SK-N-SH (cell line): ENCODE data around the gene ICOSLG. TPM values are rescaled to one million over a fixed set of nuclear protein-coding genes. Genes with fewer than 3 reads are reported as not detected.

ENCODE experiments used
- CTCF ChIA-PET: fragments of 300-600, 350-600 bp; formaldehyde crosslinking; extraction: SDS; loops from one replicate; lab custom pipeline; 2021; lab: Yijun Ruan, JAX
- POLR2A ChIA-PET: fragments of 350-600 bp; sonication (Branson Sonifier 250); formaldehyde crosslinking; extraction: SDS; loops from one replicate; lab custom pipeline; 2020; ENCODE audit warnings: antibody characterized with exemption, inconsistent platforms; lab: Yijun Ruan, JAX
- DNase-seq: peaks from one replicate; pipeline ENCODE4 v3.0.0; 2012
- H2AFZ ChIP-seq: fragments of 200-600 bp; sonication (generic); 2 replicates; pipeline ENCODE4 v1.8.1; 2016; ENCODE audit warnings: antibody characterized with exemption, mild to moderate bottlenecking, low read depth
- H3F3A ChIP-seq: fragments of 200-600 bp; sonication (generic); replicated peaks from 2 replicates; pipeline ENCODE3; 2016; ENCODE audit warnings: antibody characterized with exemption, mild to moderate bottlenecking; ENCODE audit not compliant: insufficient read depth
- H3K27ac ChIP-seq, 2 experiments: fragments of 200-500 bp in 1 of 2; fragments of 200-600 bp in 1 of 2; sonication (Bioruptor generic) in 1 of 2; sonication (generic), shearing (Covaris generic) in 1 of 2; 2 replicates each; pipeline versions ENCODE4 v1.5.1 to v1.6.1; 2014 to 2016; ENCODE audit warnings: low read depth in 2 of 2, inconsistent platforms in 1 of 2, low read length in 1 of 2, mild to moderate bottlenecking in 1 of 2, mixed read lengths in 1 of 2
- H3K27me3 ChIP-seq: fragments of 200-600 bp; sonication (generic), shearing (Covaris generic); 2 replicates; pipeline ENCODE4 v1.6.1; 2016; ENCODE audit warnings: mixed run types; ENCODE audit not compliant: insufficient read depth
- H3K36me3 ChIP-seq, 2 experiments: fragments of 200-500 bp in 1 of 2; fragments of 200-600 bp in 1 of 2; sonication (Bioruptor generic) in 1 of 2; sonication (generic) in 1 of 2; replicated peaks in 1 of 2; 2 replicates each; pipeline versions ENCODE3 to v1.5.1; 2014 to 2016; ENCODE audit warnings: low read length in 1 of 2, mild to moderate bottlenecking in 1 of 2; ENCODE audit not compliant: insufficient read depth in 2 of 2, control insufficient read depth in 1 of 2
- H3K4me1 ChIP-seq, 2 experiments: fragments of 200-500 bp in 1 of 2; fragments of 200-600 bp in 1 of 2; sonication (Bioruptor generic) in 1 of 2; sonication (generic), shearing (Covaris generic) in 1 of 2; 2 replicates each; pipeline versions ENCODE4 v1.5.1 to v1.6.1; 2014 to 2016; ENCODE audit warnings: low read depth in 1 of 2, low read length in 1 of 2, mixed run types in 1 of 2; ENCODE audit not compliant: insufficient read depth in 2 of 2, control insufficient read depth in 1 of 2
- H3K4me2 ChIP-seq: fragments of 200-600 bp; sonication (generic), shearing (Covaris generic); 2 replicates; pipeline ENCODE4 v1.6.1; 2017; ENCODE audit warnings: mixed run types
- H3K4me3 ChIP-seq, 2 experiments: fragments of 200-500 bp in 1 of 2; fragments of 200-600 bp in 1 of 2; sonication (Bioruptor generic) in 1 of 2; sonication (generic), shearing (Covaris generic) in 1 of 2; 2 replicates each; pipeline versions ENCODE4 v1.5.1 to v1.8.1; 2014 to 2016; ENCODE audit warnings: low read depth in 2 of 2, inconsistent platforms in 1 of 2, low read length in 1 of 2, mild to moderate bottlenecking in 1 of 2, mixed read lengths in 1 of 2, moderate library complexity in 1 of 2
- H3K79me2 ChIP-seq: fragments of 200-600 bp; sonication (generic); 2 replicates; pipeline ENCODE4 v1.8.1; 2017; ENCODE audit warnings: mild to moderate bottlenecking; ENCODE audit not compliant: insufficient read depth
- H3K9ac ChIP-seq: fragments of 200-600 bp; sonication (generic); 2 replicates; pipeline ENCODE4 v1.6.1; 2017; ENCODE audit warnings: mixed run types
- H3K9me2 ChIP-seq: fragments of 200-600 bp; sonication (generic); 2 replicates; pipeline ENCODE4 v1.6.1; 2017; ENCODE audit warnings: mixed run types
- H3K9me3 ChIP-seq: fragments of 200-600 bp; sonication (generic); 2 replicates; pipeline ENCODE4 v1.6.1; 2017; ENCODE audit warnings: mixed run types, mild to moderate bottlenecking, moderate library complexity
- H4K20me1 ChIP-seq: fragments of 200-600 bp; sonication (generic); 2 replicates; pipeline ENCODE4 v1.6.1; 2017; ENCODE audit warnings: mild to moderate bottlenecking, mixed run types; ENCODE audit not compliant: insufficient read depth
- CHD2 ChIP-seq: fragments of 150-350 bp; IDR thresholded peaks from 2 replicates; pipeline ENCODE4 v1.6.1; 2018; ENCODE audit warnings: low read length; ENCODE audit not compliant: partially characterized antibody
- EP300 ChIP-seq, 2 experiments: IDR thresholded peaks; 2 replicates each; pipeline versions ENCODE4 v1.4.0 to v1.6.1; 2012; ENCODE audit warnings: borderline replicate concordance in 1 of 2, low read depth in 1 of 2, low read length in 1 of 2
- EZH2phosphoT487 ChIP-seq: fragments of 200-600 bp; sonication (generic); IDR thresholded peaks from 2 replicates; pipeline ENCODE4 v1.6.1; 2017; ENCODE audit warnings: low read depth, mixed run types, mild to moderate bottlenecking, antibody characterized with exemption, moderate library complexity, borderline replicate concordance
- FOXJ3 ChIP-seq: sonication (generic); formaldehyde crosslinking; IDR thresholded peaks from 2 replicates; pipeline ENCODE4 v1.5.1; 2020; ENCODE audit warnings: mild to moderate bottlenecking, missing genetic modification reagents
- FOXM1 ChIP-seq: IDR thresholded peaks from 2 replicates; pipeline ENCODE4 v1.4.0; 2012; ENCODE audit warnings: low read depth, mild to moderate bottlenecking
- GABPA ChIP-seq: IDR thresholded peaks from 2 replicates; pipeline ENCODE4 v1.4.0; 2012; ENCODE audit warnings: low read depth, mild to moderate bottlenecking
- GATA2 ChIP-seq: sonication (generic); formaldehyde crosslinking; IDR thresholded peaks from 2 replicates; pipeline ENCODE4 v1.5.0; 2020; ENCODE audit warnings: mild to moderate bottlenecking, missing genetic modification reagents
- JUND ChIP-seq: IDR thresholded peaks from 2 replicates; pipeline ENCODE4 v1.4.0; 2012
- NFIC ChIP-seq: IDR thresholded peaks from 2 replicates; pipeline ENCODE4 v1.4.0; 2012; ENCODE audit warnings: borderline replicate concordance
- POLR2AphosphoS5 ChIP-seq: IDR thresholded peaks from 2 replicates; pipeline ENCODE4 v1.6.1; 2012; ENCODE audit warnings: low read depth, low read length
- RAD21 ChIP-seq: IDR thresholded peaks from 2 replicates; pipeline ENCODE4 v1.6.1; 2012; ENCODE audit warnings: mild to moderate bottlenecking, low read length
- RCOR1 ChIP-seq: fragments of 150-350 bp; IDR thresholded peaks from 2 replicates; pipeline ENCODE4 v1.6.1; 2017; ENCODE audit warnings: antibody characterized with exemption, low read length
- REST ChIP-seq: IDR thresholded peaks from 2 replicates; pipeline ENCODE4 v1.6.1; 2012; ENCODE audit warnings: mild to moderate bottlenecking, low read depth, low read length, moderate library complexity
- RFX5 ChIP-seq: IDR thresholded peaks from 2 replicates; pipeline ENCODE4 v1.6.1; 2012; ENCODE audit warnings: mild to moderate bottlenecking, improper control_type of control experiment, low read length
- SIN3A ChIP-seq: IDR thresholded peaks from 2 replicates; pipeline ENCODE4 v1.6.1; 2012; ENCODE audit warnings: low read depth, mild to moderate bottlenecking, low read length, moderate library complexity, borderline replicate concordance
- TCF12 ChIP-seq: IDR thresholded peaks from 2 replicates; pipeline ENCODE4 v1.4.0; 2012
- YY1 ChIP-seq: IDR thresholded peaks from 2 replicates; pipeline ENCODE4 v1.4.0; 2012; ENCODE audit warnings: low read depth, mild to moderate bottlenecking
- ZBTB33 ChIP-seq: IDR thresholded peaks from 2 replicates; pipeline ENCODE4 v1.4.0; 2012; ENCODE audit warnings: low read depth, borderline replicate concordance
- WGBS: methylation state at CpG from one replicate; pipeline ENCODE4 v1.1.6; 2017; ENCODE audit warnings: low lambda C conversion rate; 5-methylcytosine and 5-hydroxymethylcytosine counted together
- polyA plus RNA-seq, 3 experiments: library from polyadenylated mRNA; depleted of rRNA; stranded (reverse); fragments of >200 nt; gene quantifications; 2 replicates each; pipeline ENCODE4 v1.2.3, GENCODE V29; 2012
- TF ChIP-seq, protein P1 (sequence below): fragments of 150-350 bp; IDR thresholded peaks from 2 replicates; pipeline ENCODE4 v1.6.1; 2016; ENCODE audit warnings: mild to moderate bottlenecking, low read depth, low read length

The ICOSLG gene
- polyA plus RNA-seq, 1 of the 3 experiments (the other 2 are of a cell fraction): 0.43 TPM

DNA sequence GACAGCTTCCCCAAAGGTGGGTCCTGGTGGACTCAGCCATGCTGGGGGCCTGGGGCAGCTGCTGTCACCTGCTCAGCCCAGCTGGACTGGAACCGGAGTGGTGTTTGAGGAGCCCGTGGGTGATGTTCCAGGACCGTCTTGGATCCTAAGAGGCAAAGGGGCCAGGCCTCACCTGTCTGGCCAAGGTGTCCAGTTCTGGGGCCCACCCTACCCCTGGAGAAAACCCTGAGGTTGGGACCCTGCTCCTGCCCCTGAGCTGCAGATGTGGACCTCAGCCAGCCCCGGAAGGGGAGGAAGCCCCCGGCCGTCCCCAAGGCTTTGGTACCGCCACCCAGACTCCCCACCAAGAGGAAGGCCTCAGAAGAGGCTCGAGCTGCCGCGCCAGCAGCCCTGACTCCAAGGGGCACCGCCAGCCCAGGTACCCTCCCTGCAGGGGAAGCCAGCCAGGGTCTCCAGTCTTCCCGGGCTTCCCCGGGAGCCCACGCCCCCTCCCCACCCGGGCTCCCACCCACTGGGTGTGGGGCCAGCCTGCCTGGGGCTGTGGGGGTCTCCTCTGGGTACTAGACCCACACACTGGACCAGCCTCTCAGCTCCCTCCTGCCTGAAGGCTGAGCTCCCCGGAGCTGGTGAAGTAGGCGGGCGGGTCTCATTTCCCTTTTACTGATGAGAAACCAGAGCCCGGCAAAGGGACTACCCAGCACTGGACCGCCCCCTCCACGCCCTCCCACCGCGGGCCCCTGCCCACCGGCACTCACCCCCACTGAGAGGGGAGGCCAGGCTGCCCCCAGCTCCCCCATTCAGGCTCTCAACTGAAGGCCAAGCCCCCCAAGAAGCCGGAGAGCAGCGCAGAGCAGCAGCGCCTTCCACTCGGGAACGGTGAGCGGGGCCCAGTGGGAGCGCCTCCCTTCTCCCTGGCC lies 46.2 kb upstream of the ICOSLG start:
- H3K27ac ChIP-seq: no peak overlapping the region
- no peak for DNase-seq
- H3K79me2 ChIP-seq: no peaks in the 10 kb centered on the region
- TF ChIP-seq CHD2 (no peak), RCOR1 (no peak), GABPA (no peak), FOXM1 (no peak), RFX5 (no peak), POLR2AphosphoS5 (no peak)
- H3K9me2 ChIP-seq: no peaks in the 10 kb centered on the region
- H3K9me3 ChIP-seq: no peaks in the 10 kb centered on the region
- H3K4me2 ChIP-seq: no peak overlapping the region
- CTCF ChIA-PET: interaction anchor here (0.9 to 3.2 kb wide), 2 partner anchors 11 to 193 kb away, joined by 3 to 21 read pairs; no protein-coding TSS in a partner anchor
- 80% methylated on average over 3 of the region's 31 CpGs for WGBS
- no peak overlapping the region for H2AFZ ChIP-seq
- H3K4me1 ChIP-seq: no peaks in the 10 kb centered on the region
- POLR2A ChIA-PET: no interaction called here
- H3K4me3 ChIP-seq: no peak overlapping the region
- H3K9ac ChIP-seq: no peak overlapping the region
- no peaks in the 10 kb centered on the region; the same call in 1 of the 2 replicates for H3K27me3 ChIP-seq
- H3F3A ChIP-seq: no peaks in the 10 kb centered on the region
- H3K36me3 ChIP-seq: no peaks in the 10 kb centered on the region
- no peaks in the 10 kb centered on the region for H4K20me1 ChIP-seq

DNA sequence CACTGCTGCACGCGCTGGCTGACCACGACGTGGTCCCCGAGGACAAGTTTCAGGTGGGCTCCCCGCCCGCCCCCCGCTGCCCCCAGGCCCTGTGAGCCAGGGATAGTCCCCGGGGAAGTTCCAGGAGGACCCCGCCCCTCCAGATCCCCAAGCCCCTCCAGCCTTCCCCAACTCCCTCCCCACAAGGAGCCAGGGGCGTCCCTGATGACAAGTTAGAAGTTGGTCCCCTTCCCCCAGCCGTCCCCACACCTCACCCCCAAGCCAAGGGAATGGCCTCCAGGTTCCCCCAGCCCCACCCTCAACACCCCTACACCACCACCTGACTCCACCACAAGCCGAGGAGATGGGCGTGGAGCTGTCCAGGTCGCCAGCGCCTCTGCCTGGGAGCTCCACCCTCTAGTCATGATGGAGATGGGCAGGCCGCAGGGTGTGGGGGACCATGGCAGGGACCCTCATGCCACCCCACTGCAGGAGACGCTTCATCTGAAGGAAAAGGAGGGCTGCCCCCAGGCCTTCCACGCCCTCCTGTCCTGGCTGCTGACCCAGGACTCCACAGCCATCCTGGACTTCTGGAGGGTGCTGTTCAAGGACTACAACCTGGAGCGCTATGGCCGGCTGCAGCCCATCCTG lies 45.5 kb upstream of the ICOSLG start:
- Histone ChIP-seq H3F3A (no peaks in the 10 kb centered on the region), H3K27ac (no peak overlapping the region), H3K27me3 (no peaks in the 10 kb centered on the region; the same call in 1 of the 2 replicates), H4K20me1 (no peaks in the 10 kb centered on the region), H2AFZ (no peak overlapping the region), H3K9ac (no peak overlapping the region), H3K4me3 (no peak overlapping the region), H3K79me2 (no peaks in the 10 kb centered on the region), H3K9me2 (no peaks in the 10 kb centered on the region), H3K4me2 (no peak overlapping the region; the same call in 1 of the 2 replicates), H3K36me3 (no peaks in the 10 kb centered on the region), H3K4me1 (no peaks in the 10 kb centered on the region), H3K9me3 (no peaks in the 10 kb centered on the region)
- no peak for DNase-seq
- ChIA-PET POLR2A (no interaction called here), CTCF (interaction anchor here (0.9 to 3.2 kb wide), 2 partner anchors 12 to 194 kb away, joined by 3 to 21 read pairs; no protein-coding TSS in a partner anchor)
- TF ChIP-seq ZBTB33 (no peak), EZH2phosphoT487 (no peak), FOXJ3 (CRISPR knock-in tag) (no peak), RAD21 (no peak), GATA2 (CRISPR knock-in tag) (no peak), FOXM1 (no peak), SIN3A (no peak), TCF12 (no peak), EP300 (IDR thresholded peaks at IDR 0.05; ENCODE audit: borderline replicate concordance in 1 of 2, low read depth in 1 of 2, low read length in 1 of 2) (no peak), REST (no peak), POLR2AphosphoS5 (no peak), YY1 (no peak), NFIC (no peak), JUND (no peak), CHD2 (no peak)
- TF ChIP-seq, protein P1, sequence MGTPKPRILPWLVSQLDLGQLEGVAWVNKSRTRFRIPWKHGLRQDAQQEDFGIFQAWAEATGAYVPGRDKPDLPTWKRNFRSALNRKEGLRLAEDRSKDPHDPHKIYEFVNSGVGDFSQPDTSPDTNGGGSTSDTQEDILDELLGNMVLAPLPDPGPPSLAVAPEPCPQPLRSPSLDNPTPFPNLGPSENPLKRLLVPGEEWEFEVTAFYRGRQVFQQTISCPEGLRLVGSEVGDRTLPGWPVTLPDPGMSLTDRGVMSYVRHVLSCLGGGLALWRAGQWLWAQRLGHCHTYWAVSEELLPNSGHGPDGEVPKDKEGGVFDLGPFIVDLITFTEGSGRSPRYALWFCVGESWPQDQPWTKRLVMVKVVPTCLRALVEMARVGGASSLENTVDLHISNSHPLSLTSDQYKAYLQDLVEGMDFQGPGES: no peak
- WGBS: 48% methylated on average over 14 of the region's 21 CpGs
